ENCODE results near the gene TNS1. TPM values are rescaled to one million over a fixed set of nuclear protein-coding genes. Genes with fewer than 3 reads are reported as not detected.

TNS1 gene
- total and polyA plus RNA-seq, 10 of the 15 experiments (the other 5 are each of a cell fraction or from before 2014, with no cell fraction given) = 0.05 to 0.44 TPM; not detected in 8

GRCh38 chr2:217801711-217802110 lies 201.1 kb downstream of the TNS1 start:
- ChIA-PET RAD21 (ENCODE audit: unreplicated experiment) (no interaction called here), POLR2A (no interaction called here), CTCF (interaction anchor here (1.1 to 1.6 kb wide), 2 partner anchors 13 to 94 kb away, joined by 3 to 5 read pairs; no protein-coding TSS in a partner anchor), SMC1A (ENCODE audit: uncharacterized antibody, unreplicated experiment) (no interaction called here)
- WGBS (ENCODE audit: insufficient coverage, insufficient replicate concordance, low lambda C conversion rate, missing lambda C conversion rate) = 42% methylated on average over 8 of the region's 8 CpGs
- no TSS peak for BruUV-seq (replicated peaks)
- Histone ChIP-seq H3K27me3 (replicated peaks in 1 of 2; ENCODE audit: control insufficient read depth in 2 of 2, insufficient read depth in 2 of 2, low read length in 1 of 2) (no peaks in the 10 kb centered on the region), H3K9ac (ENCODE audit: control insufficient read depth, insufficient read depth, low read length) (no peak overlapping the region), H3K79me2 (ENCODE audit: control insufficient read depth, insufficient read depth, low read length) (no peaks in the 10 kb centered on the region), H3K4me3 (no peak overlapping the region), H2AFZ (ENCODE audit: control insufficient read depth, low read depth, low read length) (no peak overlapping the region), H3K36me3 (ENCODE audit: control insufficient read depth in 2 of 2, insufficient read depth in 2 of 2, low read length in 1 of 2) (no peaks in the 10 kb centered on the region), H3K4me1 (ENCODE audit: control insufficient read depth, insufficient read depth, low read length) (peaks cover 4% of the 10 kb centered on the region), H4K20me1 (ENCODE audit: control insufficient read depth, insufficient read depth) (no peaks in the 10 kb centered on the region), H3K4me2 (ENCODE audit: control insufficient read depth, insufficient read depth) (no peak overlapping the region), H3K9me3 (replicated peaks; ENCODE audit: control insufficient read depth, insufficient read depth, low read length) (no peaks in the 10 kb centered on the region), H3K27ac (ENCODE audit: control insufficient read depth, insufficient read depth) (no peak overlapping the region)
- ATAC-seq (no peak), FAIRE-seq (no peak), DNase-seq (ENCODE audit: low read depth, low spot score) (no peak)
- in situ Hi-C loops (cut with MboI) (no loop called here), intact Hi-C loops (cut with micrococcal nuclease; ENCODE audit: unreplicated experiment) (no loop called here)
- TF ChIP-seq TBL1XR1 (IDR thresholded peaks at IDR 0.05; ENCODE audit: low read depth, low read length) (no peak), MEF2B (IDR thresholded peaks at IDR 0.05; ENCODE audit: partially characterized antibody, poor library complexity, severe bottlenecking) (no peak), IKZF1 (conservative IDR thresholded peaks at IDR 0.05) (no peak), HSF1 (IDR thresholded peaks at IDR 0.05; ENCODE audit: low read depth, low read length) (no peak), RB1 (IDR thresholded peaks at IDR 0.05; ENCODE audit: borderline replicate concordance) (no peak), SIN3A (IDR thresholded peaks at IDR 0.05; ENCODE audit: low read depth, low read length) (no peak), JUND (IDR thresholded peaks at IDR 0.05; ENCODE audit: low read depth, low read length) (no peak), POU2F2 (IDR thresholded peaks at IDR 0.05; ENCODE audit: borderline replicate concordance, low read depth, low read length) (no peak), EZH2 (IDR thresholded peaks at IDR 0.05; ENCODE audit: borderline replicate concordance, control insufficient read depth, low read depth, low read length) (no peak), RUNX3 (IDR thresholded peaks at IDR 0.05; ENCODE audit: low read length) (no peak), FOXM1 (IDR thresholded peaks at IDR 0.05; ENCODE audit: low read depth, low read length) (no peak), BCL11A (IDR thresholded peaks at IDR 0.05; ENCODE audit: low read depth, low read length) (no peak), BMI1 (IDR thresholded peaks at IDR 0.05; ENCODE audit: borderline replicate concordance) (no peak), SIX5 (IDR thresholded peaks at IDR 0.05; ENCODE audit: low read depth, low read length, severe bottlenecking) (no peak)
- TF ChIP-seq, protein P1, sequence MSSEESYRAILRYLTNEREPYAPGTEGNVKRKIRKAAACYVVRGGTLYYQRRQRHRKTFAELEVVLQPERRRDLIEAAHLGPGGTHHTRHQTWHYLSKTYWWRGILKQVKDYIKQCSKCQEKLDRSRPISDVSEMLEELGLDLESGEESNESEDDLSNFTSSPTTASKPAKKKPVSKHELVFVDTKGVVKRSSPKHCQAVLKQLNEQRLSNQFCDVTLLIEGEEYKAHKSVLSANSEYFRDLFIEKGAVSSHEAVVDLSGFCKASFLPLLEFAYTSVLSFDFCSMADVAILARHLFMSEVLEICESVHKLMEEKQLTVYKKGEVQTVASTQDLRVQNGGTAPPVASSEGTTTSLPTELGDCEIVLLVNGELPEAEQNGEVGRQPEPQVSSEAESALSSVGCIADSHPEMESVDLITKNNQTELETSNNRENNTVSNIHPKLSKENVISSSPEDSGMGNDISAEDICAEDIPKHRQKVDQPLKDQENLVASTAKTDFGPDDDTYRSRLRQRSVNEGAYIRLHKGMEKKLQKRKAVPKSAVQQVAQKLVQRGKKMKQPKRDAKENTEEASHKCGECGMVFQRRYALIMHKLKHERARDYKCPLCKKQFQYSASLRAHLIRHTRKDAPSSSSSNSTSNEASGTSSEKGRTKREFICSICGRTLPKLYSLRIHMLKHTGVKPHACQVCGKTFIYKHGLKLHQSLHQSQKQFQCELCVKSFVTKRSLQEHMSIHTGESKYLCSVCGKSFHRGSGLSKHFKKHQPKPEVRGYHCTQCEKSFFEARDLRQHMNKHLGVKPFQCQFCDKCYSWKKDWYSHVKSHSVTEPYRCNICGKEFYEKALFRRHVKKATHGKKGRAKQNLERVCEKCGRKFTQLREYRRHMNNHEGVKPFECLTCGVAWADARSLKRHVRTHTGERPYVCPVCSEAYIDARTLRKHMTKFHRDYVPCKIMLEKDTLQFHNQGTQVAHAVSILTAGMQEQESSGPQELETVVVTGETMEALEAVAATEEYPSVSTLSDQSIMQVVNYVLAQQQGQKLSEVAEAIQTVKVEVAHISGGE (CRISPR knock-in tag; IDR thresholded peaks at IDR 0.05) = no peak
- TF ChIP-seq, protein P2, sequence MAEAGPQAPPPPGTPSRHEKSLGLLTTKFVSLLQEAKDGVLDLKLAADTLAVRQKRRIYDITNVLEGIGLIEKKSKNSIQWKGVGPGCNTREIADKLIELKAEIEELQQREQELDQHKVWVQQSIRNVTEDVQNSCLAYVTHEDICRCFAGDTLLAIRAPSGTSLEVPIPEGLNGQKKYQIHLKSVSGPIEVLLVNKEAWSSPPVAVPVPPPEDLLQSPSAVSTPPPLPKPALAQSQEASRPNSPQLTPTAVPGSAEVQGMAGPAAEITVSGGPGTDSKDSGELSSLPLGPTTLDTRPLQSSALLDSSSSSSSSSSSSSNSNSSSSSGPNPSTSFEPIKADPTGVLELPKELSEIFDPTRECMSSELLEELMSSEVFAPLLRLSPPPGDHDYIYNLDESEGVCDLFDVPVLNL (IDR thresholded peaks at IDR 0.05; ENCODE audit: low read depth, low read length) = no peak
- TF ChIP-seq, protein P3, sequence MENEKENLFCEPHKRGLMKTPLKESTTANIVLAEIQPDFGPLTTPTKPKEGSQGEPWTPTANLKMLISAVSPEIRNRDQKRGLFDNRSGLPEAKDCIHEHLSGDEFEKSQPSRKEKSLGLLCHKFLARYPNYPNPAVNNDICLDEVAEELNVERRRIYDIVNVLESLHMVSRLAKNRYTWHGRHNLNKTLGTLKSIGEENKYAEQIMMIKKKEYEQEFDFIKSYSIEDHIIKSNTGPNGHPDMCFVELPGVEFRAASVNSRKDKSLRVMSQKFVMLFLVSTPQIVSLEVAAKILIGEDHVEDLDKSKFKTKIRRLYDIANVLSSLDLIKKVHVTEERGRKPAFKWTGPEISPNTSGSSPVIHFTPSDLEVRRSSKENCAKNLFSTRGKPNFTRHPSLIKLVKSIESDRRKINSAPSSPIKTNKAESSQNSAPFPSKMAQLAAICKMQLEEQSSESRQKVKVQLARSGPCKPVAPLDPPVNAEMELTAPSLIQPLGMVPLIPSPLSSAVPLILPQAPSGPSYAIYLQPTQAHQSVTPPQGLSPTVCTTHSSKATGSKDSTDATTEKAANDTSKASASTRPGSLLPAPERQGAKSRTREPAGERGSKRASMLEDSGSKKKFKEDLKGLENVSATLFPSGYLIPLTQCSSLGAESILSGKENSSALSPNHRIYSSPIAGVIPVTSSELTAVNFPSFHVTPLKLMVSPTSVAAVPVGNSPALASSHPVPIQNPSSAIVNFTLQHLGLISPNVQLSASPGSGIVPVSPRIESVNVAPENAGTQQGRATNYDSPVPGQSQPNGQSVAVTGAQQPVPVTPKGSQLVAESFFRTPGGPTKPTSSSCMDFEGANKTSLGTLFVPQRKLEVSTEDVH (IDR thresholded peaks at IDR 0.05; ENCODE audit: low read depth, partially characterized antibody) = no peak
